HEK293 (cell line): Measurements from ENCODE around the gene FNDC10.

Experiments
- CTCF ChIP-seq: fragments of 450-650 bp; formaldehyde crosslinking; IDR thresholded peaks from 2 replicates; pipeline ENCODE4 v1.5.1; 2016; ENCODE audit warnings: missing biosample characterization, missing genetic modification characterization
- ZFP41 ChIP-seq: fragments of 450-650 bp; formaldehyde crosslinking; IDR thresholded peaks from 2 replicates; pipeline ENCODE4 v1.5.1; 2016; ENCODE audit warnings: missing biosample characterization, missing genetic modification characterization, borderline replicate concordance
- ZNF140 ChIP-seq: fragments of 450-650 bp; formaldehyde crosslinking; IDR thresholded peaks from 2 replicates; pipeline ENCODE4 v1.5.1; 2016; ENCODE audit warnings: missing biosample characterization, missing genetic modification characterization
- ZNF341 ChIP-seq: fragments of 450-650 bp; formaldehyde crosslinking; IDR thresholded peaks from 2 replicates; pipeline ENCODE4; 2016; ENCODE audit warnings: low read depth, missing biosample characterization, missing genetic modification characterization
- ZNF394 ChIP-seq: fragments of 450-650 bp; formaldehyde crosslinking; IDR thresholded peaks from 2 replicates; pipeline ENCODE4 v1.5.1; 2016; ENCODE audit warnings: missing biosample characterization, missing genetic modification characterization, mild to moderate bottlenecking, moderate library complexity, borderline replicate concordance
- TF ChIP-seq, protein P1 (sequence below): fragments of 450-650 bp; formaldehyde crosslinking; IDR thresholded peaks from 2 replicates; pipeline ENCODE4 v1.5.1; 2016; ENCODE audit warnings: missing biosample characterization, missing genetic modification characterization

DNA sequence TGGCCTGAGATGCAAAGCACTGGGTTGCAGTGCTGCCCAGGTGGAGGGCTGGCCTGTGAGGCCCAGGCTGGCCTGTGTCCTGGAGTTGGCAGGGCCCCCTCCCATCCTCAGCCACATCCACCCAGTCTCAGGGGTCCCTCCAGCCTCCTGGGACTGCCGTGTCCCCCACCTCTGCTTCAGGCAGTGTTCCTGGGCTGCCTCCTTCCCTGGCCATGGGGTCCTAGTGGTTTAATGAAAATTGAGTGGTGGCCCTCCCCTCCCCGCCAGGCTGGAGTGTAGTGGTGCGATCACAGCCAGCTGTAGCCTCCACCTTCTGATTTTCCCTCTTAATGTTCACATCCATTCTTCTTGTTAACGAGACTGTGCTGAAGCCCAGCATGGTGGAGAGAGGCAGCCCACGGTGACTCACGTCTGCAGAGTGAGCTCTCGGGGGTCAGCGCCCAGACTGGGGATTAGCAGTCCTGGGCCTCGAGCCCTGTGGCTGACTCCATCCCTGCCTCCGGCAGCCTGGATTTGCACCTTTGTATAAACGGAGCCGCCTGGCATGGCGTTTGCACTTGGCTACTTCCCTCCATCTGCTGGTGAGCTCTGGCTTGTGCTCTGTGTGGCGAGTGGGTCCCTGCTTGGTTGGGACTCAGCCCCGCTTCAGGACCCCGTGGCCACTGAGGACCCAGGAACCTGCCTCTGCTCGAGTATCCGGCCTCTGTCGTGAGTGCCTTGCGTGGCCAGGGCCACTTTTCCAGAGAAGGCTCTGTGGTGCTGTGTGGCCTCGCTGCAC, 22.3 kb upstream of the FNDC10 start:
- TF ChIP-seq CTCF (tag by site-specific recombination): no peak
- no peak for TF ChIP-seq ZFP41
- TF ChIP-seq ZNF341 (tag by site-specific recombination): no peak
- TF ChIP-seq, protein P1, sequence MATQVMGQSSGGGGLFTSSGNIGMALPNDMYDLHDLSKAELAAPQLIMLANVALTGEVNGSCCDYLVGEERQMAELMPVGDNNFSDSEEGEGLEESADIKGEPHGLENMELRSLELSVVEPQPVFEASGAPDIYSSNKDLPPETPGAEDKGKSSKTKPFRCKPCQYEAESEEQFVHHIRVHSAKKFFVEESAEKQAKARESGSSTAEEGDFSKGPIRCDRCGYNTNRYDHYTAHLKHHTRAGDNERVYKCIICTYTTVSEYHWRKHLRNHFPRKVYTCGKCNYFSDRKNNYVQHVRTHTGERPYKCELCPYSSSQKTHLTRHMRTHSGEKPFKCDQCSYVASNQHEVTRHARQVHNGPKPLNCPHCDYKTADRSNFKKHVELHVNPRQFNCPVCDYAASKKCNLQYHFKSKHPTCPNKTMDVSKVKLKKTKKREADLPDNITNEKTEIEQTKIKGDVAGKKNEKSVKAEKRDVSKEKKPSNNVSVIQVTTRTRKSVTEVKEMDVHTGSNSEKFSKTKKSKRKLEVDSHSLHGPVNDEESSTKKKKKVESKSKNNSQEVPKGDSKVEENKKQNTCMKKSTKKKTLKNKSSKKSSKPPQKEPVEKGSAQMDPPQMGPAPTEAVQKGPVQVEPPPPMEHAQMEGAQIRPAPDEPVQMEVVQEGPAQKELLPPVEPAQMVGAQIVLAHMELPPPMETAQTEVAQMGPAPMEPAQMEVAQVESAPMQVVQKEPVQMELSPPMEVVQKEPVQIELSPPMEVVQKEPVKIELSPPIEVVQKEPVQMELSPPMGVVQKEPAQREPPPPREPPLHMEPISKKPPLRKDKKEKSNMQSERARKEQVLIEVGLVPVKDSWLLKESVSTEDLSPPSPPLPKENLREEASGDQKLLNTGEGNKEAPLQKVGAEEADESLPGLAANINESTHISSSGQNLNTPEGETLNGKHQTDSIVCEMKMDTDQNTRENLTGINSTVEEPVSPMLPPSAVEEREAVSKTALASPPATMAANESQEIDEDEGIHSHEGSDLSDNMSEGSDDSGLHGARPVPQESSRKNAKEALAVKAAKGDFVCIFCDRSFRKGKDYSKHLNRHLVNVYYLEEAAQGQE (tag by site-specific recombination): no peak
- TF ChIP-seq ZNF394 (tag by site-specific recombination): no peak
- TF ChIP-seq ZNF140 (tag by site-specific recombination): no peak
